ENCODE measurements around the gene INO80B. TPM values are rescaled to one million over a fixed set of nuclear protein-coding genes. Genes with fewer than 3 reads are reported as not detected.

The INO80B gene
- total and polyA plus RNA-seq, 8 donors = 4.7 to 52.2 (median 32.2) TPM; not detected in 1

- 32 to 42% (median 38%) methylated on average over 7 to 8 of the region's 8 CpGs for WGBS, 5 donors
- Histone ChIP-seq H3K27ac (peak overlapping the region in 4 of 5 donors; percentile 5 to 68 (median 54)), H3K9me3 (no peaks in the 10 kb centered on the region), H3K36me3 (no peaks in the 10 kb centered on the region), H3K4me3 (peak overlapping the region in 3 of 4 donors; percentile 16 to 55 (median 23)), H3K27me3 (peaks cover 0 to 23% (median 8%) of the 10 kb centered on the region in 3 donors), H3K4me1 (peaks cover 28 to 37% (median 32%) of the 10 kb centered on the region in 4 donors)
- intact Hi-C loops (cut with DNase I; ENCODE audit: low total_unique reads) = no loop called here
- DNase-seq = peak; percentile 47 to 73
- no peak for TF ChIP-seq CTCF (IDR thresholded peaks at IDR 0.05)
- TF ChIP-seq POLR2AphosphoS5 (IDR thresholded peaks at IDR 0.05) = peak in 1 of 3 donors; percentile 33
Observed at GRCh38 chr2:74413001-74413698, 41.7 kb upstream of the INO80B start.

GRCh38 chr2:74414441-74414840 is 40.4 kb upstream of the INO80B start:
- H3K27ac ChIP-seq = peak overlapping the region in 4 of 5 donors; percentile 52 to 73 (median 62)
- intact Hi-C loops (cut with DNase I; ENCODE audit: low total_unique reads) = no loop called here

GRCh38 chr2:74414881-74415761 is 39.8 kb upstream of the INO80B start:
- intact Hi-C loops (cut with DNase I; ENCODE audit: low total_unique reads) = no loop called here
- peaks cover 0 to 23% (median 8%) of the 10 kb centered on the region in 3 donors for H3K27me3 ChIP-seq
- no peaks in the 10 kb centered on the region for H3K36me3 ChIP-seq
- no peaks in the 10 kb centered on the region for H3K9me3 ChIP-seq
- WGBS, 5 donors = 4 to 15% (median 11%) methylated on average over 18 to 66 of the region's 66 CpGs
- TF ChIP-seq CTCF (IDR thresholded peaks at IDR 0.05) = peak in 2 of 7 experiments; percentile 17 to 42
- TF ChIP-seq EP300 (IDR thresholded peaks at IDR 0.05) = no peak
- peak in 1 of 3 donors; percentile 9 for TF ChIP-seq POLR2AphosphoS5 (IDR thresholded peaks at IDR 0.05)
- no peak for TF ChIP-seq POLR2A (IDR thresholded peaks at IDR 0.05)
- peak overlapping the region in 4 of 5 donors; percentile 29 to 73 (median 62) for H3K27ac ChIP-seq
- peak overlapping the region; percentile 46 to 56 (median 55) for H3K4me3 ChIP-seq
- peak; percentile 51 to 82 for DNase-seq
- peaks cover 28 to 37% (median 32%) of the 10 kb centered on the region in 4 donors for H3K4me1 ChIP-seq

More at GRCh38 chr2:74414441-74414840, 40.4 kb upstream of the INO80B start:
- Histone ChIP-seq H3K4me1 (peaks cover 28 to 37% (median 32%) of the 10 kb centered on the region in 4 donors), H3K4me3 (peak overlapping the region; percentile 46 to 56 (median 55)), H3K36me3 (no peaks in the 10 kb centered on the region), H3K9me3 (no peaks in the 10 kb centered on the region), H3K27me3 (peaks cover 0 to 23% (median 8%) of the 10 kb centered on the region in 3 donors)
- no peak for DNase-seq
- no peak for TF ChIP-seq POLR2AphosphoS5 (IDR thresholded peaks at IDR 0.05)
- TF ChIP-seq POLR2A (IDR thresholded peaks at IDR 0.05) = no peak
- no peak for TF ChIP-seq EP300 (IDR thresholded peaks at IDR 0.05)
- TF ChIP-seq CTCF (IDR thresholded peaks at IDR 0.05) = no peak
- WGBS, 5 donors = 22 to 41% (median 26%) methylated on average over 12 to 19 of the region's 19 CpGs

GRCh38 chr2:74415762-74416395 is 39.0 kb upstream of the INO80B start:
- Histone ChIP-seq H3K9me3 (no peaks in the 10 kb centered on the region), H3K27me3 (peaks cover 0 to 23% (median 8%) of the 10 kb centered on the region in 3 donors), H3K27ac (peak overlapping the region in 2 of 5 donors; percentile 57 to 68), H3K36me3 (no peaks in the 10 kb centered on the region), H3K4me3 (peak overlapping the region; percentile 46 to 56 (median 55)), H3K4me1 (peaks cover 30 to 43% (median 38%) of the 10 kb centered on the region in 4 donors)
- DNase-seq = peak in 1 of 2 donors; percentile 44
- intact Hi-C loops (cut with DNase I; ENCODE audit: low total_unique reads) = no loop called here
- no peak for TF ChIP-seq POLR2AphosphoS5 (IDR thresholded peaks at IDR 0.05)
- no peak for TF ChIP-seq CTCF (IDR thresholded peaks at IDR 0.05)
- no peak for TF ChIP-seq POLR2A (IDR thresholded peaks at IDR 0.05)
- no peak for TF ChIP-seq EP300 (IDR thresholded peaks at IDR 0.05)
- WGBS, 5 donors = 48 to 66% (median 61%) methylated on average over 32 to 35 of the region's 35 CpGs
